Adipose tissue (tissue), 3 donors: ENCODE results near the gene MAPK8IP2. TPM values are rescaled to one million over a fixed set of nuclear protein-coding genes. Genes with fewer than 3 reads are reported as not detected.

ENCODE experiments used
- H3K27ac ChIP-seq: one replicate; pipeline ENCODE4 v1.5.1; 2013; ENCODE audit warnings: low read depth, low read length
- WGBS, 3 donors: extraction: QIAGEN DNeasy Blood & Tissue Kit; methylation state at CpG; one replicate each; pipeline ENCODE4 v1.1.7; 2013; 5-methylcytosine and 5-hydroxymethylcytosine counted together
- polyA plus RNA-seq, 3 donors: library from polyadenylated mRNA; stranded (reverse); fragments of 200-250 nt; gene quantifications; one replicate each; pipeline ENCODE4 v1.2.3, GENCODE V29; 2013
- donor health status: healthy with polysubstance abuse.
- donor health status: Bipolar disorder and iron deficiency.
- donor health status: healthy.

Gene MAPK8IP2
- 1 to 10 TPM in 2 of 3 donors, under 1 TPM in 1; 0.67 to 2.7 (median 2.0) TPM for polyA plus RNA-seq

DNA sequence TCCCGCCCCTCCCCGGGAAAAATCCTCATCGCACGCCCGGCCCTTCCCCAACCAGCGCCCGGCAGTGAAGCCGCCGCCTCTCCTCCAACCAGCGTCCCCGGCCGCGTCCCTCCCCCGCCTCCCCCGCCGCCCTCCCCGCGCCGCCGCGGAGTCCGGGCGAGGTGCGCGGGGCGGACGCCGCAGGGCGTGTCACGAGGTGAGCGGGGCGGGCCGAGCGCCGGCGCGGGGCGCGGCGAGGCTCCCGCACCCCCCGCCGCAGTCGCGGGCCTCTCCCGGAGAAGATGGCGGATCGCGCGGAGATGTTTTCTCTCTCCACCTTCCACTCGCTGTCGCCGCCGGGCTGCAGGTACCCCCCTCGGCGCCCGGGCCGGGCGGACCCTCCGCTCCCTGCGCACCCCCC lies at the start of gene MAPK8IP2:
Gene MAPK8IP2 (plus strand): TSS at position 256 of the 400 bp plus-strand sequence. CDS start 26 bp downstream, at position 282.
- 1% methylated on average over 23 to 41 of the region's 61 CpGs for WGBS, 3 donors
- H3K27ac ChIP-seq, result no peak within 1 kb of the TSS

DNA sequence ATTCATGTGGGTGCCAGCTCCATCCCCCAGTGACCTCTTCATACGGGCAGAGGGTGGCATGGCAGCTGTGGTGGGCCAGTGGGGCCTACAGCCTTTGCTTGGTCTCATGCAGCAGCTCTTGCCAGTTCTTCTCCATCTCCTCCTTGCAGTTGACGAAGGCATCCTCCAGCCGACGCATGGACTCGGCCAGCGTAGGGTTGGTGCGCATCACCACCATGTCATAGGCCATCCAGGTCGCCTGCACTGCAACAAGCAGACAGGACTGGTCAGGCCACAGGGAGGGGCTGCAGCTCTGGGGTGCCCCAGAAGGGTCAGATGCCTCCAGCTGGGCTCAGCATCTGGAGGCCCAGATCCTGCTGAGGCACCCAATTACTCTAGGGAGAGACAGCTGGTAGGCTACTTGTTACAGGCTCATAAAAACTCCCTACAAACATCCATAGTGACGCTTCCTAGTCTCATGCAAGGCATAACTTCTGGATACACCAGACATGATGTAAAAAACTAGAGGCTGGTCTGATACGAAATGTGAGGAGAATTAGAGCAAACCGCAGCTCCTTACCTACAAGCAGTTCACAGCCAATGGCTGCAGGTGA lies 49.3 kb upstream of the MAPK8IP2 start:
- WGBS, 3 donors, result 92 to 98% (median 95%) methylated on average over 11 of the region's 11 CpGs
- no peak overlapping the region for H3K27ac ChIP-seq

DNA sequence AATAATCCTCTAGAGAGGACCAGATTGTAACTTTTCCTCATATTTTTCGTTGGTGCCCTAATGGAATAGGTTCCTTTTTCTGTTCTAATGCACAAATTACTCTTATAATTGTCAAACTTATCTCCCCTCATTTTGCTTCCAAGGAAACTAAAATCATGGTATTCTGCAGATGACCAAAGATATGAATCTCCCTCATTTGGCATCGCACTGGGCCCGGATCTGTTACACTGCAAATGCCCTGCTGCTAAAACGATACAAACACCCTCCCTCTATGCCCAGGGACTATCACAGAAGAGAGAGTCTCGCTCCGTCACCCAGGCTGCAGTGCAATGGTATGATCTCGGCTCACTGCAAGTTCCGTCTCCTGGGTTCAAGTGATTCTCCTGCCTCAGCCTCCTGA lies 47.3 kb upstream of the MAPK8IP2 start:
- no peak overlapping the region for H3K27ac ChIP-seq
- WGBS, 3 donors, result 76 to 88% (median 85%) methylated on average over 8 of the region's 8 CpGs

DNA sequence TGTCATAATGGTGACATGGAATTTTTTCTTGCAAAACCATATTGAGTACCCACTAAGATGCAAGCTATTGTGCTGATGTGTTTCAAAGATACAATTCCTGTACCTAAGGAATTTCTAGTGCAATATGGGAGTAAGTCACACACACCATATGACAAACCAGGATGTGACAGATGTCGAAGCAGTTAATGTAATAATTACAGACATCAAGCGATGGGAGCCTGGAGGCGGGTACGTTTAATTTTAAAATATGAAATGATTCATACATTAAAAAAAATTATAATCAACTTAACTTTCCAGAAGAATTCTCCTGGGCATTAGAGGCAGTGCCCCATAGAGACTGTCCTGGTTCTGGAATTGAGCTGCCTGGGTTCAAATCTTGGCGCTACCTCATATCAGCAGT lies 43.9 kb upstream of the MAPK8IP2 start:
- 74 to 86% (median 85%) methylated on average over 5 of the region's 5 CpGs for whole genome bisulfite sequencing, 3 donors
- no peak overlapping the region for H3K27ac ChIP-seq

DNA sequence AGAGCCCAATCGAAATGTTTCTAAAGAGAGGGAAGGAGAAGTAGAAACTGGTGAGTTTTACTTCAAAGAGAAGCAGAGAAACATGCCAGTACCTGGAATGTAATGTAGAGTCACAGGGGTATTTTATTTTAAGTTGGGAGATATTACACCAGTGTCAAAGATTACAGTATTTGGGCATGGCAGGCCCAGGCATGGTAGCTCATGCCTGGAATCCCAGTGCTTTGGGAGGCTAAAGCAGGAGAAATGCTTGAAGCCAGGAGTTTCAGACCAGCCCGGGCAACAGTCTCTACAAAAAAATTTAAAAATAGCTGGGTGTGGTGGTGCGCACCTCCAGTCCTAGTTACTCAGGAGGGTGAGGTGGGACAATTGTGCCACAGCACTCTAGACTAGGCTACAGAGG lies 40.6 kb upstream of the MAPK8IP2 start:
- 75 to 91% (median 87%) methylated on average over 3 of the region's 3 CpGs for WGBS, 3 donors
- H3K27ac ChIP-seq, result no peak overlapping the region

DNA sequence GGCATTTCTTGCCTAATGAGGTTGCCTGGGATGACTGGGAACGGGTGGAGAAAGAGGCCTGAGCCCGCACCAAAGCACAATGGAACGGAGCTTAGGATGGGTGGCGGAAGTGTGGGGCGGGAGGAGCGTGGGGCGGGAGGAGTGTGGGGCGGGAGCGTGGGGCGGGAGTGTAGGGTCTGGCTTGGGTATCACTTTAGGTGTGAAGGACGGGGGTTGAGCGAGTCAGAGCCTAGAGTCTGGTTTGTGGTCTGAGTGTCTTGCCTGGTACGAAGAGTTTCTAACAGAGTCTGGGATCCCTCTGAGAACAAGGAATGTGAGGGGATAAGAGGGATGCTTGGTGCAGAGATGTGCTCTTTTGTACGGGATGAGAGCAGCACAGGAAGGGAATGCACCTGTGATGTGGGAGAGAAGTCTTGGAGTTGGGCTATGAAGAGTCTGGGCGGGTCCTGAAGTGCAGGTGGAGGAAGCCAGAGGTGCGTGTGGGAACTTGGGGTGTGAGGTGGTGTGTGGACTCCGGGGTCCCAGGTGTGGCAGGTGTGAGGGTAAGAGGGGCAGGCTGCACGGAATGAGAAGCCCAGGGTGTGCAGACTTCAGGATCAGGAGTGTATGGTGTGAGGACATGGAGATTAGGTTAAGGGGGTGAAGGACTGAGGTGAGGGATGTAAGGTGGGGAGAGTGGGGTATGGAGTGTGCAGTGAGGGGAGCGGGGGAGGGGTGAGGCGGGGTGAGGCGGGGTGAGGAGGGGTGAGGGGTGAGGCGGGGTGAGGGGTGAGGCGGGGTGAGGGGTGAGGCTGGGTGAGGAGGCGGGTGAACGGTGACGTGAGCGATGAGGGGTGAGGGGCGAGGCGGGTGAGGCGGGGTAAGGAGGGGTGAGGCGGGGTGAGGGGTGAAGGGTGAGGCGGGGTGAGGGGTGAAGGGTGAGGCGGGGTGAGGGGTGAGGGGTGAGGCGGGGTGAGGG lies 38.9 kb upstream of the MAPK8IP2 start:
- WGBS, 3 donors, result 77 to 85% (median 83%) methylated on average over 26 to 29 of the region's 34 CpGs
- no peak overlapping the region for H3K27ac ChIP-seq

DNA sequence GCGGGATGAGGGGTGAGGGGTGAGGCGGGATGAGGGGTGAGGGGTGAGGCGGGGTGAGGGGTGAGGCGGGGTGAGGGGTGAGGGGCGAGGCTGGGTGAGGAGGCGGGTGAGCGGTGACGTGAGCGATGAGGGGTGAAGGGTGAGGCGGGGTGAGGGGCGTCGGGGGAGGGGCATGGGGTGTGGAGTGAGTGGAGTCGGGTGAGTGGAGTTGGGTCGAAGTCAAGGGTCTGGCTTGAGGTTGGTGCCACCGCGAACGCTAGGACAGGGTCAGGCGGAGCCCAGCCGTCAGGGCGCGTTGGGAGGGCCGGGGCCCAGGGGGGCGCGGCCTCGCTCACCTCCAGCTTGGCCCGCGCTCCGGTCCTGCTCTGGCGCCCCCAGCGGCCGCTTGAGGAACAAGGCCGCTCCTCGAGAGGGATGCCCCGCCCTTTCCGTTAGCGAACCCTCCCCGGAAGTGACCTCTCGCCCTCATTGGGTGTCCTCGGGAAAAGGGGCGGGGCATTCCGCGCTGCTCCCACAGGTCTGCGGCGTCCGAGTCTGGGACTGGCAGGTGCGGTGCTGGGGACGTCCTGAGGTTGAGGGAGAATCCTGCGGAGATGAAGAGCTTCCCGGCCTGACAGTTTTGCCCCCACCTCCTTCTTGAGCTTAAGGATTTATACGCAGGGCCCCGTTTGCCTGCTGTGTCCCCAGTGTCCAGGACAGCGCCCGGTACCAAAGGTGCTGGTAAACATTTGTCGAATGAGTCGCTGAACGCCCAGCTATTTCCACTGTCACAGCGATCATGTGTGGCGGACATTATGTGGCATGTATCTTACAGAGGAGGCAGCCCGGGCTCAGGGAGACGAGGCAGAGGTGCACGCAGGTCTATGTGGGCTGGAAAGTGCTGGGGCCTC lies 37.8 kb upstream of the MAPK8IP2 start, which contains the start of gene SYCE3:
Gene SYCE3 (minus strand): TSS at position 397 of the 890 bp plus-strand sequence. CDS start 6,514 bp downstream, outside the sequence.
- WGBS, 3 donors, result 1 to 4% (median 4%) methylated on average over 55 to 58 of the region's 61 CpGs
- no peak within 1 kb of the TSS for H3K27ac ChIP-seq

DNA sequence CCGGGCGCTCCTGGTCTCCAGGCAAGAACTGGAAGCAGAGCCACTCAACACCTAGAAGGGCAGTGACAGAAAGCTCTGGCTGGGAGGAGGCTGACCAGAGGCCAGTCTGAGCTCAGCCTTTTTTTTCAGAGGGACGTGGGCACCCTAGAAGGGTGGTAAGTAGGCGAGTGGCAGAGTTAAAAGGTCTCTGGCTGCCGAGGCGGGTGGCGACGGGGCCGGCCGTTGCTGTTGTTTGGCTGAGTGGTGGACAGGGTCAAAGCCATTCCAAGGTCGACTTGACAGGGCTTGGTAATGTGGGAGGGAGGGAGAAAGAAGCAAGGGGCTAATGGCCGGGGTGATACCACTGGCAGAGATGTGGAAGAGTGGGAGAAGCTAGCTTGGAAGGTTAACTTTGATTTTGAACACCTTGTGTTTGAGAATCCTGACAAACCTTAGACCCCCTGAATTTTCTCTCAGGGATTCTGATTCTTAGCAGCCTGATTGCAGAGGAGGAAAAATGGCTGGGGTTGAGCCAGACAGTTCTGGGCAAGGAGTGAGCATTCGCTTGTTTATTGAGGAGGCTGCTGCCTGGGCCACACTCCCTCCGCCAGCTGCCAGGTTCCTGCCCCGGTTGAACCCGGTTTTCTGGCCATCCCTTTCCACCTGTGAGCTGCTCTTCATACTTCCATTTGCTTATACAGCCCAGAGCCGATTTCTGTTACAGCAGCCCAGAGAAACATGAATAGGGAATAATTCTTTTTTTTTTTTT lies 37.0 kb upstream of the MAPK8IP2 start:
- no peak overlapping the region for H3K27ac ChIP-seq
- 13 to 34% (median 23%) methylated on average over 17 of the region's 17 CpGs for whole genome bisulfite sequencing, 3 donors

DNA sequence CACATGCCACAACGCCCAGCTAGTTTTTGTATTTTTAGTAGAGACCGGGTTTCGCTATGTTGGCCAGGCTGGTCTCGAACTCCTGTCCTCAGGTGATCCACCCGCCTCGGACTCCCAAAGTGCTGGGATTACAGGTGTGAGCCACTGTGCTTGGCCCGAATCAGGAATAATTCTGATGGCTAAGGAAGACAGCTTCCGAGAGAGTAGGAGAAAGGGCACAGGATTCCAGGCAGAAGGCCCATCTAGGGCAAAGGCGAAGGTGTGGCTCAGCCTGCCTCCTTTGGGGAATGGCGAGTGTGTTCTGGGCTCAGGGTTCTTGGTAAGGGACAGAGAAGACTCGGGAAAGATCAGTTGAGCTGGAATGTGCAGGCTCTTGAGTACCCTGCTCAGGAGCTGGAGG lies 36.3 kb upstream of the MAPK8IP2 start:
- 70 to 93% (median 80%) methylated on average over 11 of the region's 11 CpGs for WGBS, 3 donors
- H3K27ac ChIP-seq, result no peak overlapping the region

DNA sequence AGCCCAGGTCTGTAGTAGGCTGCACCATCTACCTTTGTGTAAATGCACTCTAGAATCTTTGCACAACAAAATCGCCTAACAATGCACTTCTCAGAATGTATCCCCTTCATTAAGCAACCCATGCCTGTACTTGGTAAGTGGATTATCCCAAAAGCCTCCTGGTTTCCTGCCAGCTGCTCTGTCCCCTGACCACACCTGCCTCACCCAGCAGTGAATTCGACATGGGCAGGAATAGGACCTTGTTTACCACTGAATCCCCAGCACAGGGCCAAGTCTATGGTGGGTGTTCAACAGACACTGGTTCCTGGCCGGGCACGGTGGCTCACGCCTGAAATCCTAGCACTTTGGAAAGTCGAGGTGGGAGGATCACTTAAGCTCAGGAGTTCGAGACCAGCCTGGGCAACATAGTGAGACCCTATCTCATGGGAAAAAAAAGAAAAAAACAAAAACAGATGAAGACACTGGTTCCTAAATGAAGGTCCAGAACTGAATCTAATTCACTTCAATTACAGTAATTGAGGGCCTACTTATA lies 32.8 kb upstream of the MAPK8IP2 start:
- WGBS, 3 donors, result 90 to 94% (median 92%) methylated on average over 7 of the region's 7 CpGs
- H3K27ac ChIP-seq, result no peak overlapping the region

DNA sequence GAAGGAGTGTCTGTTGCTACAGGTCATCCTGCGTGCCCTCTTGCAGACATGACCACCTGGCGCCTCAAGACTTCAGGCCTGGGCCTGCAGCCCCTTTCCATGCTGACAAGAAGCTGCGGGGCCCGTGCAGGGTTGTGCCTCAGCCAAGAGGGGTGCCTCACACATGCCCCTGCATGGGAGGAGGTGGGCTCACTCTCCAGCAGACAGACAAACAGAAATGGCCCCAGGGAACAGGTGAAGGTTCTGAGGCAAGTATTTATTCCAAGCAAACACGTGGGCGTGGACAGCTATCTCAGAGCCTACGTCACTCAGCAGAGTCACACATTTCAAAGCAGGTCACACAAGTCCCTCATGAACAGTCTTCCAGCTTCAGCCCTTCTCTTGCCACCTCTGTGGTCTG lies 32.0 kb upstream of the MAPK8IP2 start:
- H3K27ac ChIP-seq, result no peak overlapping the region

DNA sequence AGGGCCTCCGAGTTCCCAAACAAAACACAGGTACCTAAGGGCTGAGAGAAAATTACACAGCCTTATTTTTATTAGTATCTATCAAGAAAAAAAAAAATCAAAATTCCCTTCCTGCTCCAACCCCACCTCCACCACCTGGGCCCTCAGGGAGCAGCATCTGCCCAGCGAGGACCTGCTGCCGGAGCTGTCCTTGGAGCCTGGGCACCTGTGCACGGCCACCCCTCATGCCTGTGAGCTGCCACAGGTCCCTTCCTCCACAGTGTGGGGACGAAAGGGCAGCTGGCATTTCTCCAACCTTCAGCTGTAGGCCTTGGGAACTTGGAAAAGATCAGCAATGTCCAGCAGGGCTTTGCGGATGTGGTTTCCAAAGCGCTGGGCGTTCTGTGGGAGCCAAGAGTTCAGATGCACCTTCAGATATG lies 31.5 kb upstream of the MAPK8IP2 start:
- H3K27ac ChIP-seq, result no peak overlapping the region
- 43 to 85% (median 75%) methylated on average over 8 of the region's 8 CpGs for WGBS, 3 donors

More for the DNA sequence above, 32.0 kb upstream of the MAPK8IP2 start:
- 59 to 91% (median 85%) methylated on average over 7 of the region's 7 CpGs for WGBS, 3 donors

DNA sequence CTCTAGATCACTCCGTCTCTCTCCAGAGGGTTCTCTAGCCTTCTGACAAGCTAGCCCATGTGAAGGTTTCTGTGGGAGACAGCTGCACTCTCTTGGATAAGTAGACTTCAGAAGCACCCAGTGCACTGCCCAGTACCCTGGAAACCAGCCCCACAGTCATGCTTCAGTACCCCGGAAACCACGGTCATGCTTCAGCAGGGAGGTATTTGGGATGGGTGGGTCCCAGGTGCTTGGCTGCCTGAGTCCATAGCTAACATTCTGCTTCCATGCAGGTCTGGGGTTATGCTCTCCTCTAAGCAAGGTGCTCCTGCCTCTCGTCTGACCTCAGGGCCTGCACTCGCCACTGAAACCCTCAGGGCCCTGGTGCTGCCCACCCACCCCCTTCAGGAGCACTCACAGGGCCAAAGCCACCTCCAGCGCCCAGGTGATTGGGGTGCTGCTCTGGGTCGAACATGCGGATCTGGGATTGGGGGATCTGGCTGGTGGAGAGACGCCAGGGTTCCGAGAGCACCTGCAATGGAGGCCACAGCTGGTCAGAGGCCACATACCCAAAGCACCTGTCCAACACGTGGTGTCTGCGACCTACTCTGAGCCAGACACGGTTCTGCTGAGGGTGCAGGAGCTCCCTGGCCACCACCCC lies 30.6 kb upstream of the MAPK8IP2 start:
- WGBS, 3 donors, result 88 to 95% (median 92%) methylated on average over 13 of the region's 13 CpGs
- no peak overlapping the region for H3K27ac ChIP-seq

DNA sequence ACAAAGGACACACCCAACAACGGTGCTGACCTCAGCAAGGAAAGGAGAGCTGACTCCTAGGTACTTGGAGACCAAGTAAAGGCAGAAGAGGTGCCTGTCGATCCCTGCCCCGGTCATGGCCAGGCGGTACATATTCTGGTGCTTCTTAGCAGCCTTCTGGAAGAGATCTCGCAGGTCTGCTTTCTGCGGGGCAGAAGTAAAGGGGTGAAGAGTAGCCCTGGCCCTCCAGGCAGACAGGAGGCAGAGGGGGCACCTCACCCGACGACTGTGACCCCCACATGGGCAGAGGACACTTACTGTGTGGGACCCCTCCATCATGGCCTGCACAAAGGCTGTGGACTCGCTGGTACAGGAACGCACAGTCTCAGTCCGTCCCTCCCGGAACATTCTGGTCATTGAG lies 29.7 kb upstream of the MAPK8IP2 start:
- no peak overlapping the region for H3K27ac ChIP-seq
- WGBS, 3 donors, result 91 to 95% (median 94%) methylated on average over 12 of the region's 12 CpGs

DNA sequence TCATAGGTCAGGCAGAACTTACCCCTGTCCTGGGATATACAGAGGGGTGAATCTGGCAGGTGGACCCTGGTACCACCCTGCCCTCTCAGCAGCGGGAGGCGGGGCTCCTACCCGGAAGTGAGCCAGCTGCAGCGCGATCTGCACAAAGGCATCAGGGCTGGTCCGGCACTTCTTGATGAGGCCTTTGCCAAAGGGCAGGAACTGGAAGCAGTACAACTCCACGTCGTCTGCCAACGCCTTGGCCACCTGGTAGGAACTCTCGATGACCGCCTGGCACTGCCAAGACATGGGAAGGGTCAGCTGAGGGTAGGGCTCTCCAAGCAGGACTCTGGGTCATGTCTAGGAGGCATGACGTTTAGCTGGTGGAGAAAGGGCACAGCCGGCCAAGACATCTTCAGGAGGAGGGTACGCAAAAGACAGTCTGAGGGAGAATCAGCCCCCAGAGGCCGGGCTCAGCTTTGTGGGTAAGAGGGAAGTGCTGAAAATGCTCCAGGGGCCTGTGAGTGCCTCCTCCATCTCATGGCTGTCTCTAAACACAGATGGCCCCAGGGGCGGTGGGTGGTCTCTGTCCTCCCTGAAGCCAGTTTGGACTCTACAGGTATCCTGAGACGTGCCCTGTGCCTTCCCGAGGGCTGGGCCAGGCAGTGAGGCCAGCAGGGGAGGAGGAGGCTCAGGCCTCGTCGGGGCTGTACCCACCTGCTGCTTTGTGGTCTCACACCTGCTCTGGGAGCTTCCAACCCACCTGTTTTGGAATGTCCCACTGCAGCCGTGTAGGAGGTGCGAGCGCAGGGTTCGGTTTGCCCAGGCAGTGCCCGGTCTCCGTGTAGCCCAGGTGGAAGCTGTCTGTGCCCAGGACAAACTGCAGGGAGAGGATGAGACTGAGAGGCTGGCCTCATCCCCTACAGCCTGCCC lies 29.1 kb upstream of the MAPK8IP2 start:
- H3K27ac ChIP-seq, result no peak overlapping the region
- WGBS, 3 donors, result 82 to 88% (median 87%) methylated on average over 26 of the region's 26 CpGs

DNA sequence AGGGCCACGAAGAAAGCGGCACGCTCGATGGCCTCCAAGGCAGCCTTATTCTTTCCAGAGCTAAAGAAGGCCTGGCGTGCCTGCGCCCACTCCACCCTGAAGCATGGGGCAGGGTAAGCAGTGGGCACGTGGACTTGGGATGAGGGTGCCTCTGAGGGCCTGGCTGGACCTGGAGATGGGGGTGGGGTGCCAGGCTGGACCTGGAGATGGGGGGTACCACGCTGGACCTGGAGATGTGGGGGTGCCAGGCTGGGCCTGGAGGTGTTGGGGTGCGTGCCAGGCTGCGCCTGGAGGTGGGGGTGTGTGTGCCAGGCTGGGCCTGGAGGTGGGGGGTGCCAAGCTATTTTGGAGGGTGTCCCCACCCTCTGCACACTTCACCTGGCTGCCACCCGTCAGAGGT lies 27.6 kb upstream of the MAPK8IP2 start:
- WGBS, 3 donors, result 93 to 94% (median 94%) methylated on average over 11 of the region's 11 CpGs
- H3K27ac ChIP-seq, result no peak overlapping the region
